Measurements from ENCODE around the gene ROBO1. TPM values are rescaled to one million over a fixed set of nuclear protein-coding genes. Genes with fewer than 3 reads are reported as not detected.

The ROBO1 gene
- total RNA-seq, 2 donors from 2014 or later: 7.6 to 19.7 TPM

- no peak overlapping the region for H3K27ac ChIP-seq
- no peak for DNase-seq (ENCODE audit: low spot score)
- H3K9me3 ChIP-seq: no peaks in the 10 kb centered on the region
- TF ChIP-seq CTCF (IDR thresholded peaks at IDR 0.05): no peak
- no peaks in the 10 kb centered on the region for H3K36me3 ChIP-seq
- H3K27me3 ChIP-seq: no peaks in the 10 kb centered on the region
- H3K4me3 ChIP-seq: no peak overlapping the region
- H3K4me1 ChIP-seq: no peaks in the 10 kb centered on the region
Observed at GRCh38 chr3:79551997-79552396, 215.8 kb downstream of the ROBO1 start.

- no peak overlapping the region for H3K27ac ChIP-seq
- no peak for TF ChIP-seq CTCF (IDR thresholded peaks at IDR 0.05)
- no peaks in the 10 kb centered on the region for H3K9me3 ChIP-seq
- no peaks in the 10 kb centered on the region for H3K36me3 ChIP-seq
- DNase-seq (ENCODE audit: low spot score): no peak
- H3K27me3 ChIP-seq: no peaks in the 10 kb centered on the region
- H3K4me3 ChIP-seq: no peak overlapping the region
- H3K4me1 ChIP-seq: no peaks in the 10 kb centered on the region
Observed at GRCh38 chr3:79551321-79551892, 216.4 kb downstream of the ROBO1 start.

- no peaks in the 10 kb centered on the region for H3K27me3 ChIP-seq
- TF ChIP-seq CTCF (IDR thresholded peaks at IDR 0.05): no peak
- H3K27ac ChIP-seq: no peak overlapping the region
- H3K9me3 ChIP-seq: no peaks in the 10 kb centered on the region
- H3K4me1 ChIP-seq: no peaks in the 10 kb centered on the region
- H3K4me3 ChIP-seq: no peak overlapping the region
- DNase-seq (ENCODE audit: low spot score): no peak
- H3K36me3 ChIP-seq: no peaks in the 10 kb centered on the region
Observed at GRCh38 chr3:79543218-79543982, 224.4 kb downstream of the ROBO1 start.

GRCh38 chr3:79534727-79535126 lies 233.1 kb downstream of the ROBO1 start:
- Histone ChIP-seq H3K4me1 (no peaks in the 10 kb centered on the region), H3K4me3 (no peak overlapping the region), H3K9me3 (no peaks in the 10 kb centered on the region), H3K27me3 (no peaks in the 10 kb centered on the region), H3K27ac (no peak overlapping the region), H3K36me3 (no peaks in the 10 kb centered on the region)
- no peak for DNase-seq (ENCODE audit: low spot score)
- TF ChIP-seq CTCF (IDR thresholded peaks at IDR 0.05): no peak

GRCh38 chr3:79531566-79532295 lies 236.1 kb downstream of the ROBO1 start:
- Histone ChIP-seq H3K27me3 (no peaks in the 10 kb centered on the region), H3K27ac (no peak overlapping the region), H3K4me3 (no peak overlapping the region), H3K36me3 (no peaks in the 10 kb centered on the region), H3K4me1 (no peaks in the 10 kb centered on the region), H3K9me3 (no peaks in the 10 kb centered on the region)
- no peak for TF ChIP-seq CTCF (IDR thresholded peaks at IDR 0.05)
- DNase-seq (ENCODE audit: low spot score): no peak

Measured in right atrium auricular region (tissue), 2 donors.